Anterior cingulate cortex (tissue), 58 donors: ENCODE measurements around the gene CFAP70.
A peak's percentile ranks its signal among the peaks of the same experiment; 100 is the strongest.
"Not testable (repeated sequence)": the region's sequence is repeated elsewhere in the genome, so short reads cannot be mapped to it uniquely, and the experiment has no call there.

ENCODE experiments used
- DNase-seq, 58 donors: peaks; one replicate each; lab custom pipeline; 2025; lab: John Stamatoyannopoulos, UW

CFAP70 gene

GRCh38 chr10:73261362-73261995, 97.2 kb downstream of the CFAP70 start:
- DNase-seq: no peak

GRCh38 chr10:73258612-73259011, 100.1 kb downstream of the CFAP70 start:
- not testable (repeated sequence) for DNase-seq

GRCh38 chr10:73253225-73253555, 105.5 kb downstream of the CFAP70 start:
- DNase-seq: no peak

- DNase-seq: peak; percentile 56 to 97 (median 92)
Measured at GRCh38 chr10:73252445-73253224, 106.0 kb downstream of the CFAP70 start, which contains the start of gene MRPS16. Gene MRPS16, minus strand, starts transcription at chr10:73252644. Its CDS starts 162 bp downstream, at chr10:73252482.

GRCh38 chr10:73251683-73252444, 106.8 kb downstream of the CFAP70 start:
- peak in 3 of 58 donors; percentile 6 to 80 (median 50) for DNase-seq

- DNase-seq: no peak
Measured at GRCh38 chr10:73248259-73248724, 110.4 kb downstream of the CFAP70 start.

- no peak for DNase-seq
Measured at GRCh38 chr10:73247509-73248258, 111.0 kb downstream of the CFAP70 start.

- DNase-seq: peak; percentile 46 to 96 (median 89)
Measured at GRCh38 chr10:73246646-73247508, 111.8 kb downstream of the CFAP70 start, which contains the start of gene DNAJC9. Gene DNAJC9, minus strand, starts transcription at chr10:73247255. Its CDS starts 66 bp downstream, at chr10:73247189.

GRCh38 chr10:73246322-73246645, 112.4 kb downstream of the CFAP70 start:
- DNase-seq: no peak

GRCh38 chr10:73244866-73245477, 113.7 kb downstream of the CFAP70 start:
- no peak for DNase-seq

GRCh38 chr10:73239908-73240307, 118.8 kb downstream of the CFAP70 start:
- no peak for DNase-seq

- no peak for DNase-seq
Measured at GRCh38 chr10:73238990-73239566, 119.6 kb downstream of the CFAP70 start.

- no peak for DNase-seq
Measured at GRCh38 chr10:73234695-73235094, 124.0 kb downstream of the CFAP70 start.

GRCh38 chr10:73233883-73234282, 124.8 kb downstream of the CFAP70 start:
- DNase-seq: no peak

- no peak for DNase-seq
Measured at GRCh38 chr10:73232887-73233286, 125.8 kb downstream of the CFAP70 start.

GRCh38 chr10:73229567-73229966, 129.1 kb downstream of the CFAP70 start:
- DNase-seq: no peak

- DNase-seq: no peak
Measured at GRCh38 chr10:73228247-73228646, 130.4 kb downstream of the CFAP70 start.

- no peak for DNase-seq
Measured at GRCh38 chr10:73226663-73227062, 132.0 kb downstream of the CFAP70 start.

GRCh38 chr10:73225518-73225917, 133.1 kb downstream of the CFAP70 start:
- DNase-seq: no peak
